Breast epithelium (tissue), 4 donors: ENCODE measurements around the gene FAM177A1. TPM values are rescaled to one million over a fixed set of nuclear protein-coding genes. Genes with fewer than 3 reads are reported as not detected.

Experiments
- DNase-seq, 2 donors: peaks; one replicate each; pipeline ENCODE4 v3.0.0-alpha.2; 2019; ENCODE audit warnings: low spot score in 2 of 2
- H3K27ac ChIP-seq, 2 donors: fragments of 200-600 bp; sonication (generic) in 1 of 2; one replicate each; pipeline ENCODE4 v1.5.1; 2016 to 2019; ENCODE audit warnings: mild to moderate bottlenecking in 1 of 2
- H3K27me3 ChIP-seq, 2 donors: fragments of 200-600 bp; sonication (generic) in 1 of 2; one replicate each; pipeline versions ENCODE4 v1.5.1 to v1.6.0; 2017 to 2019; ENCODE audit warnings: control low read depth in 1 of 2, mild to moderate bottlenecking in 1 of 2
- H3K36me3 ChIP-seq: fragments of 200-600 bp; one replicate; pipeline ENCODE4 v1.5.1; 2019
- H3K4me1 ChIP-seq, 2 donors: fragments of 200-600 bp; sonication (generic); one replicate each; pipeline ENCODE4 v1.5.1; 2016 to 2019; ENCODE audit warnings: control low read depth in 1 of 2
- H3K4me3 ChIP-seq, 3 donors: fragments of 200-600 bp; sonication (generic); 1 replicate in 2 of 3; 2 replicates in 1 of 3; pipeline ENCODE4 v1.5.1; 2016 to 2019; ENCODE audit warnings: mild to moderate bottlenecking in 3 of 3, moderate library complexity in 2 of 3
- H3K9me3 ChIP-seq, 2 donors: fragments of 200-600 bp; sonication (generic) in 1 of 2; one replicate each; pipeline ENCODE4 v1.5.1; 2016 to 2019; ENCODE audit warnings: control low read depth in 1 of 2
- CTCF ChIP-seq, 3 donors: fragments of 450-650 bp; IDR thresholded peaks; one replicate each; pipeline ENCODE4 v1.5.1; 2016 to 2017; ENCODE audit warnings: antibody characterized with exemption in 3 of 3, mild to moderate bottlenecking in 3 of 3, moderate library complexity in 3 of 3
- POLR2A ChIP-seq: fragments of 450-650 bp; IDR thresholded peaks from one replicate; pipeline ENCODE4 v1.6.1; 2016; ENCODE audit warnings: antibody characterized with exemption, mild to moderate bottlenecking, moderate library complexity
- POLR2AphosphoS5 ChIP-seq, 3 donors: sonication (generic); formaldehyde crosslinking; IDR thresholded peaks; one replicate each; pipeline ENCODE4 v1.6.1; 2017; ENCODE audit warnings: antibody characterized with exemption in 3 of 3
- intact Hi-C: fragments of 100-400 bp; cut with DNase I; formaldehyde crosslinking; loops from one replicate; pipeline ENCODE4 v1.15.1; 2023; ENCODE audit warnings: low total_unique reads
- total RNA-seq, 3 donors: library from RNA; depleted of rRNA; stranded (reverse); fragments of >200 nt; gene quantifications; one replicate each; pipeline ENCODE4 v1.1.0, GENCODE V29; 2016

FAM177A1 gene
- total RNA-seq, 3 donors from 2014 or later, result 34.4 to 54.0 (median 47.2) TPM

- peak overlapping the region; percentile 96 to 99 for H3K27ac ChIP-seq
- H3K9me3 ChIP-seq, result no peaks in the 10 kb centered on the region
- DNase-seq, result peak in 1 of 2 donors; percentile 93
- no peaks in the 10 kb centered on the region for H3K27me3 ChIP-seq
- peaks cover 0 to 8% of the 10 kb centered on the region in 2 donors for H3K4me1 ChIP-seq
- H3K36me3 ChIP-seq, result no peaks in the 10 kb centered on the region
- intact Hi-C loops, result no loop called here
- no peak for TF ChIP-seq CTCF (IDR thresholded peaks at IDR 0.05)
- no peak for TF ChIP-seq POLR2A
- no peak for TF ChIP-seq POLR2AphosphoS5 (IDR thresholded peaks at IDR 0.05)
- H3K4me3 ChIP-seq, result peak overlapping the region; percentile 55 to 82 (median 79)
Observed at GRCh38 chr14:35121026-35121886, 75.2 kb downstream of the FAM177A1 start.

DNA sequence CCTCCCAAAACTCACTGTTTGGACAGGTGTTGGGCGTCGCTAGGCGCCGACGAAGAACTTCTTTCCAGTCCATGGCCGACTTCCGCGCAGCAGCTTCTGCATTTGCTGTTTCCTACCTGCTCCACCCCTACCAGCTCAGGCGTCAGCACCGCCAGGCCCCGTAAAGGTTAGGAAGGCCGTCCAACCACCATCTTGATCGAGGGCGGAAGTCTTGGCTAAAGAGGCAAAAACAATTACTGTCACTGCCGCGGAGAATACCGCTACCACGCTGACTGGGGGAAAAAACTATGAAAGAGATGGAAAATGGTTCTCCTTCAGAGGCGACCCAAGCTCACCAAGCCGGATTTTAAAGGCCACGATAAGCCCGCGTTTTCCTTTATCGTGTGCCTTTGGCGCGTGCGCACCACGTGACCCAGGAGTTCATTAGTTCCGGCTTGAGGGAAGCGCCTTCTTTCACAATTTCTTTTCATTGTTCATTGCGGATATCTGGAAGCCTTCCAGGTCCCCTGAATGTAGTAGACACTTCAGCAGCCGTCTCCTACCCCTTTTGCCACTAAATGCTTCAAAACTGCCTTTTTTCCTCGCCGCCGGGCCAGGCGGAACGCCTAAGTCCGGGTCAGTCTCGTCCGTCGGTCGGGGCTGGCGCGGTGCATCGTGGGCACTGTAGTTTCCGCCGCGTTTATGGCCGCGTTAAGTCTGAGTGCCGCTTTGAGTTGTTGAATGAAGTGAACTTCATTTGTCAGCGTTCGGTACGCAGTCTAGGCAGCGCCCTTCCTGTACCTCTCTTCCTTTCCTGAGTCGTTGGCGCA, 76.0 kb downstream of the FAM177A1 start, which contains the start of the genes PPP2R3C and PRORP:
TSS of gene PPP2R3C (minus strand) at position 104 of the 809 bp plus-strand sequence. CDS start at position 73, 31 bp downstream.
TSS of gene PRORP (plus strand) at position 666 of the 809 bp plus-strand sequence. CDS start 694 bp downstream, outside the sequence.
- Histone ChIP-seq H3K36me3 (no peaks in the 10 kb centered on the region), H3K4me3 (peak within 1 kb of the TSS; percentile 55 to 82 (median 79)), H3K9me3 (no peaks in the 10 kb centered on the region), H3K27me3 (no peaks in the 10 kb centered on the region), H3K27ac (peak within 1 kb of the TSS; percentile 96 to 99), H3K4me1 (peaks cover 0 to 8% of the 10 kb centered on the region in 2 donors)
- no peak for TF ChIP-seq POLR2A
- TF ChIP-seq POLR2AphosphoS5 (IDR thresholded peaks at IDR 0.05), result peak; percentile 71 to 83 (median 80)
- DNase-seq, result peak; percentile 84 to 95
- intact Hi-C loops, result no loop called here

DNA sequence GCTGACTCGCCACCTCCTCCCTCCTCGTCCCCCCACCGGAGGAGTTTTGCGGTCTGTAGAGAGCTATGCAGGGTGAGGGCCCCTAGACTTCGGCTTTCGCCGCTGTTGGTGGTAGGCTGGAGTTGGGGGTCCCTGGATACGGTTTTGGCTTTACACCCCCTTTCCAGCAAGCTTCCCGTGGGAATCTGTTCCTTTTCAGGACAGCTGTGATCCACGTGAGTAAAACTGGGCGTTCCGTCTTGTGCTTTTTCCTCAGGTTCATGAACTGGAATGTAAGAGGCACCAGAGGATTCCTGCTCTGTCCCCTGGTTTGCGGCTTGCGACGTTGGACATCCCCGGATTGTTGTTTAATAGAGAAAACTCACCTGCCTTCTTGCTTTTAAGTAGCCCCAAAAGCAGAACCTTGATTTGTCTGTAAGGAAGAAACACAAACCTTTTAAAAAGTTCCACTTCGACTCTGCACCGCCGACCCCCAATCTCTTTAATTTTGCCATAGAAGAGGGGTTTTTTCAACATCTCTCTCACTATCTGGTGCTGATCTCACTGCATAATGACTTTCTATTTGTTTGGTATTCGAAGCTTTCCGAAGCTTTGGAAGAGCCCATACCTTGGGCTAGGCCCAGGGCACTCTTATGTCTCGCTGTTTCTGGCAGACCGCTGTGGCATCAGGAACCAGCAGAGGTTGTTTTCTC, 76.8 kb downstream of the FAM177A1 start:
- Histone ChIP-seq H3K36me3 (no peaks in the 10 kb centered on the region), H3K9me3 (no peaks in the 10 kb centered on the region), H3K27me3 (no peaks in the 10 kb centered on the region), H3K4me1 (peaks cover 0 to 8% of the 10 kb centered on the region in 2 donors), H3K27ac (peak overlapping the region; percentile 96 to 99), H3K4me3 (peak overlapping the region; percentile 55 to 82 (median 79))
- intact Hi-C loops, result no loop called here
- peak in 1 of 2 donors; percentile 53 for DNase-seq
- TF ChIP-seq CTCF (IDR thresholded peaks at IDR 0.05) (no peak), POLR2AphosphoS5 (IDR thresholded peaks at IDR 0.05) (peak in 1 of 3 donors; percentile 2)

GRCh38 chr14:35123388-35123703, 77.3 kb downstream of the FAM177A1 start:
- intact Hi-C loops, result no loop called here
- Histone ChIP-seq H3K27me3 (no peaks in the 10 kb centered on the region), H3K4me1 (peaks cover 0 to 8% of the 10 kb centered on the region in 2 donors), H3K27ac (peak overlapping the region; percentile 96 to 99), H3K36me3 (no peaks in the 10 kb centered on the region), H3K4me3 (peak overlapping the region; percentile 55 to 82 (median 79)), H3K9me3 (no peaks in the 10 kb centered on the region)
- no peak for DNase-seq
- TF ChIP-seq CTCF (IDR thresholded peaks at IDR 0.05) (no peak), POLR2AphosphoS5 (IDR thresholded peaks at IDR 0.05) (no peak), POLR2A (no peak)

- H3K36me3 ChIP-seq, result no peaks in the 10 kb centered on the region
- peaks cover 0 to 8% of the 10 kb centered on the region in 2 donors for H3K4me1 ChIP-seq
- no peak for DNase-seq
- H3K4me3 ChIP-seq, result no peak overlapping the region
- H3K27ac ChIP-seq, result peak overlapping the region in 1 of 2 donors; percentile 99
- intact Hi-C loops, result no loop called here
- no peaks in the 10 kb centered on the region for H3K9me3 ChIP-seq
- TF ChIP-seq POLR2A (no peak), POLR2AphosphoS5 (IDR thresholded peaks at IDR 0.05) (no peak), CTCF (IDR thresholded peaks at IDR 0.05) (no peak)
- no peaks in the 10 kb centered on the region for H3K27me3 ChIP-seq
Observed at GRCh38 chr14:35124127-35124526, 78.1 kb downstream of the FAM177A1 start.
